Chondrocyte (in vitro differentiated cells): ENCODE measurements around the gene MDM1. TPM values are rescaled to one million over a fixed set of nuclear protein-coding genes. Genes with fewer than 3 reads are reported as not detected.

ENCODE experiments used
- DNase-seq: peaks from one replicate; pipeline ENCODE4 v3.0.0; 2021; ENCODE audit warnings: mixed read lengths, low spot score
- H3K27ac Mint-ChIP-seq: one replicate; pipeline ENCODE4 v1.8.0; 2021; ENCODE audit warnings: mild to moderate bottlenecking, moderate library complexity, mixed read lengths; ENCODE audit not compliant: unreplicated experiment
- H3K27me3 Mint-ChIP-seq: 2 replicates; pipeline ENCODE4 v1.8.0; 2021; ENCODE audit warnings: low read depth, mixed read lengths
- H3K36me3 Mint-ChIP-seq: 2 replicates; pipeline ENCODE4 v1.8.0; 2021; ENCODE audit warnings: low read depth, mixed read lengths
- H3K4me1 Mint-ChIP-seq: 2 replicates; pipeline ENCODE4 v1.8.0; 2021; ENCODE audit warnings: low read depth, mild to moderate bottlenecking, mixed read lengths
- H3K4me3 Mint-ChIP-seq: one replicate; pipeline ENCODE4 v1.8.0; 2021; ENCODE audit warnings: mild to moderate bottlenecking, moderate library complexity, mixed read lengths; ENCODE audit not compliant: unreplicated experiment
- H3K9me3 Mint-ChIP-seq: 2 replicates; pipeline ENCODE4 v1.8.0; 2021; ENCODE audit warnings: low read depth, mixed read lengths
- CTCF ChIP-seq: fragments of 200-600 bp; sonication (generic); IDR thresholded peaks from 2 replicates; pipeline ENCODE4 v1.5.0; 2021; ENCODE audit warnings: antibody characterized with exemption, mild to moderate bottlenecking, moderate library complexity
- long read RNA-seq: library from polyadenylated mRNA; stranded (forward); transcript quantifications from one replicate; pipeline ENCODE4 v2.0.0, GENCODE V29; 2021
- total RNA-seq: library from RNA; stranded (reverse); gene quantifications from 3 replicates; pipeline ENCODE4 v1.2.1, GENCODE V29; 2021

The MDM1 gene
- 9.5 to 10.9 TPM (median 10.0 TPM) in 3 replicates for total RNA-seq
- long read RNA-seq, partial matches to known transcripts = 0 of 5 reads
- long read RNA-seq, other reads (novel, unspliced or antisense) = 2 of 5 reads

DNA sequence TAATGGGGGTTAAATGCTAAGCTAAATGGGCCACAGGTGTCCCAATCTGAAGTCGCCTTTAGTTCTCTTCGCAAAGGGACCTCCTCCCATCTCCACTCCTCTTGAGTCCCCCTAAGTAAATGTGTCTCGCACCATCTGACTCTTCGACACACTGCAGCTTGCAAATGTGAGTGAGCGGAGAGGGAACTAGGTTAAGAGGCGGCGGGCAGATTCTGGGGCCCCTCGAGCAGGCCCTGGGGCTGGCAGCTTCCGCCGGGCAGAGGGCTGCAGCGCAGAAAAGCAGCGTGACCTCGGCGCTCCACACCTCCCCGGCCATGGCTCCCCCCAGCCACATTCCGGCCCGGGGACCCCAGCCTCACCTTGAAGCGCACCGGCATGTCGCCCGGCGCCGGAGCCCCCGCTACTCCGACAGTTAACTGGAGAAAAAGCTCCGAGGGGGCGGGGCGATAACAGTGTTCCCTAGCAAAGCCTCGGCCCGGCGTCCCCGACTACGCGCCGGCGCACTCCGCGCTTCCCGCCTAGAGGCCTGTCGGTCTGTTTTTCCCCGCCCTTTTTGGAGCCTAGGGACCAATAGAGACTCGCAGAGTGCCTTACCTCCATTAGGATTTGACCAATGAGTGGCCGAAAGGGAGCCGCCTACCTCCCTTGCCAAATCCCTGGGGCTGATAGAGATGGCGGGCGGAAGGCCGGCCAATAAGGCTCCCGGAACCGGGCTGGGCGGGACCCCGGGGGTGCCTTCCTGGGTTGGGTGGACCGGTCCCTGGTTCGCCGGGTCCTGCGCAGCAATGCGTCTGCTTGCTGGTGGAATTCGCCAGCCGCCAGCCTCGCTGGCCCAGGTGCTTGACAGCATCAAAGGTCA, at the start of gene MDM1:
Gene MDM1, minus strand, starts transcription at position 494 of the 859 bp plus-strand sequence. Its CDS starts 117 bp downstream, at position 377.
- TF ChIP-seq CTCF = no peak
- H3K27ac Mint-ChIP-seq = no peak within 1 kb of the TSS

DNA sequence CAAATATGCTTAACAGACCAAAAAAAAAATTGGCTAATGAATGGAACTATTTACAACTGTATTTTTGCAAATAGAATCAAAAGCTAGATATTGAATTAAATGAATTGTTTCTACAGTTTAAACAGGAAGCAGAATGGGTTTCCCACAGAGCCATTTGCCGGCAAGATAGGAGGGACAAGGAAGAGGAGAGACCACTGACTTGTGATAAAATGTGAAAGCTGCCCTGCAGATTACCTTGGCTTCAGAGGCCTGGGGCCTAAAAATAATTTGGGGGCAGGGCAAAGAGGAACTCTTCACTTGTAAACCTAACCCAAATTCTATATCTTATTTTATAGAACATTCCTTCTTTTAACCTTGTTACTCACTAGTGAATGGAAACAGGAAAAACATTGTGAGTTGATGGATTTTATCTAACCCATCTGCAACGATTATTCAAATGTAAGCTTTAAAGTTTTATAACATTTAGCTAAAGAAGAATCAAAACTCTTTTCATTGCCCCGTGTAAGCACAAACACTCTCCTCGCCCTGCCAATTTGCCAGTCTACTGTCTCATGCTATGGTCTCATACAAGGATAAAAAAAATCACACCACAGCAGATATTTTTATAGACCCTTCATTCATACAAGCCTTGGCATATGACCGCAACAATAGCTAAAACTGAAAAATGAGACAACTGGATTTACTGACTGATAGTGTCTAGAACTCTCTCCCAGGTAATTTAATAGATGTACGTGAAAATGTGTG, 49.5 kb upstream of the MDM1 start:
- Mint-ChIP-seq H3K4me1 (peaks cover 13% of the 10 kb centered on the region), H3K27ac (no peak overlapping the region), H3K36me3 (no peaks in the 10 kb centered on the region), H3K4me3 (no peak overlapping the region), H3K9me3 (no peaks in the 10 kb centered on the region), H3K27me3 (peaks cover 9% of the 10 kb centered on the region)
- no peak for DNase-seq
- no peak for TF ChIP-seq CTCF

More for the DNA sequence above, at the start of gene MDM1:
- Mint-ChIP-seq H3K9me3 (no peaks in the 10 kb centered on the region), H3K4me1 (peaks cover 26% of the 10 kb centered on the region), H3K36me3 (peaks cover 4% of the 10 kb centered on the region), H3K27me3 (no peaks in the 10 kb centered on the region), H3K4me3 (peak within 1 kb of the TSS; percentile 81)
- peak; percentile 97 for DNase-seq

DNA sequence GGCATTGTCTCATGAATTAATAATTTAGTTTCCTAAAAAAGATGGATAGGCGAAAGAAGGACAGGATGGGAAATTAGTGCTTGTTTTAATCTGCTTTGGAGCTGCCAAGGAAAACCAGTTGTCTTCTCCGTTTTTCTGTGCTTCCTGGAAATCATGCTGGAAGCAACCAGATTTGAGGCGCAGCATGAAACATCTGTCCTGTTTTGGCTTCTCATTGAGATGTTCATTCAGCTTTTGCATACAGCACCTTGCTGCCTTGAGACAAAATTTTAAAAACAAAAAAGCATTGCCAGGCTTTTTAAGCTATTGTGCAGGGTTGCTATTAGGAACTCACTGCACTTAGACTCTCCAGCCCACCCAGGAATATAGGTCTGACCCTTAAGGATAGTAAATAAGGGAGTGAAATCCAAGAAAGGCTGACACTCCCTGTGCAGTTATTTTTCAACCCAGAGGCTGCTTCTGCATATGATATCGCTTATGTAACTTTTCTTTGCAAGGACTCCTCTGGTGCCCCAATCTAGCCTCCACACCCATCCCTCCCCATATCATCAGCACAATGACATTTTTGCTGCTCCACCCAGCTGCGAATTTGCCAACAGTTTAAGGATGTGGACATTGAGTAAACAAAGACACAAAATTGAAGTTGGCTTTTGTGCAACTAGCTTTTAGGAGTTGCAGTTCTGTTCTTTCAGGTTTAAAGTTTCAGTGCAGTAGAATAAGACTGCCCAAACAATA, 46.9 kb upstream of the MDM1 start:
- DNase-seq = no peak
- no peak for TF ChIP-seq CTCF
- Mint-ChIP-seq H3K27me3 (no peaks in the 10 kb centered on the region), H3K9me3 (no peaks in the 10 kb centered on the region), H3K36me3 (no peaks in the 10 kb centered on the region), H3K4me1 (peaks cover 18% of the 10 kb centered on the region), H3K27ac (no peak overlapping the region), H3K4me3 (no peak overlapping the region)

GRCh38 chr12:68377881-68378280, 45.7 kb upstream of the MDM1 start:
- H3K27ac Mint-ChIP-seq = no peak overlapping the region
- DNase-seq = no peak
- TF ChIP-seq CTCF = no peak
- no peaks in the 10 kb centered on the region for H3K36me3 Mint-ChIP-seq
- no peaks in the 10 kb centered on the region for H3K9me3 Mint-ChIP-seq
- H3K4me1 Mint-ChIP-seq = peaks cover 21% of the 10 kb centered on the region
- no peaks in the 10 kb centered on the region for H3K27me3 Mint-ChIP-seq
- no peak overlapping the region for H3K4me3 Mint-ChIP-seq

- no peaks in the 10 kb centered on the region for H3K36me3 Mint-ChIP-seq
Observed at GRCh38 chr12:68376901-68377300, 44.7 kb upstream of the MDM1 start.

More at GRCh38 chr12:68376901-68377300, 44.7 kb upstream of the MDM1 start:
- Mint-ChIP-seq H3K4me3 (no peak overlapping the region), H3K27ac (no peak overlapping the region), H3K4me1 (peaks cover 21% of the 10 kb centered on the region), H3K9me3 (no peaks in the 10 kb centered on the region), H3K27me3 (no peaks in the 10 kb centered on the region)
- TF ChIP-seq CTCF = no peak
- DNase-seq = no peak
